Testis (tissue), 3 donors: ENCODE data around the gene WBP2NL. TPM values are rescaled to one million over a fixed set of nuclear protein-coding genes. Genes with fewer than 3 reads are reported as not detected.

ENCODE experiments used
- DNase-seq: peaks from one replicate; pipeline ENCODE4 v3.0.0-alpha.2; 2019
- H3K27ac ChIP-seq, 2 donors: fragments of 200-600 bp; sonication (generic); one replicate each; pipeline ENCODE4 v1.5.1; 2019
- H3K27me3 ChIP-seq: fragments of 200-600 bp; sonication (generic); one replicate; pipeline ENCODE4 v1.5.1; 2019
- H3K36me3 ChIP-seq: fragments of 200-600 bp; sonication (generic); one replicate; pipeline ENCODE4 v1.5.1; 2017; ENCODE audit warnings: low read depth; ENCODE audit errors: missing control alignments
- H3K4me1 ChIP-seq: fragments of 200-600 bp; sonication (generic); one replicate; pipeline ENCODE4 v1.5.1; 2019
- H3K4me3 ChIP-seq, 2 donors: fragments of 200-600 bp; sonication (generic); one replicate each; pipeline ENCODE4 v1.5.1; 2017 to 2019
- H3K9me3 ChIP-seq: fragments of 200-600 bp; sonication (generic); one replicate; pipeline ENCODE4 v1.5.1; 2017
- CTCF ChIP-seq, 3 experiments: fragments of 450-650 bp in 2 of 3; fragments of 200-600 bp in 1 of 3; sonication (generic) in 1 of 3; IDR thresholded peaks; one replicate each; pipeline ENCODE4 v1.5.1; 2016 to 2019; ENCODE audit warnings: antibody characterized with exemption in 3 of 3, mild to moderate bottlenecking in 2 of 3, moderate library complexity in 1 of 3
- POLR2A ChIP-seq: fragments of 450-650 bp; IDR thresholded peaks from one replicate; pipeline ENCODE4 v1.6.1; 2017; ENCODE audit warnings: antibody characterized with exemption, mild to moderate bottlenecking, moderate library complexity
- WGBS, 2 donors: methylation state at CpG; one replicate each; pipeline ENCODE4 v1.1.5; 2018; 5-methylcytosine and 5-hydroxymethylcytosine counted together
- intact Hi-C: fragments of 100-400 bp; cut with DNase I; formaldehyde crosslinking; loops from one replicate; pipeline ENCODE4 v1.15.1; 2023; ENCODE audit warnings: low total_unique reads
- polyA plus RNA-seq: library from polyadenylated mRNA; stranded (reverse); fragments of 350-450 nt; fragmentation: Illumina TruSeq; extraction: RNeasy Lipid Tissue Mini Kit (QIAGEN cat#74804); gene quantifications from one replicate; pipeline ENCODE4 v1.2.3, GENCODE V29; 2014; ENCODE audit warnings: low read depth, low replicate concordance; ENCODE audit not compliant: insufficient read depth
- total RNA-seq, 2 donors: library from RNA; depleted of rRNA; stranded (reverse); fragments of >200 nt; gene quantifications; one replicate each; pipeline ENCODE4 v1.2.3, GENCODE V29; 2016

The WBP2NL gene
- total and polyA plus RNA-seq, 3 donors from 2014 or later = 31.8 to 91.5 (median 90.8) TPM

GRCh38 chr22:41996826-41997225, 1.8 kb upstream of the WBP2NL start:
- WGBS, 2 donors = 80 to 94% methylated on average over 4 to 5 of the region's 5 CpGs

GRCh38 chr22:42000466-42000865, 1.9 kb downstream of the WBP2NL start:
- H3K27me3 ChIP-seq = no peaks in the 10 kb centered on the region
- 76 to 77% methylated on average over 8 of the region's 8 CpGs for WGBS, 2 donors
- H3K9me3 ChIP-seq = no peaks in the 10 kb centered on the region
- intact Hi-C loops = no loop called here
- no peak overlapping the region for H3K27ac ChIP-seq
- H3K36me3 ChIP-seq = no peaks in the 10 kb centered on the region
- H3K4me1 ChIP-seq = peaks cover 7% of the 10 kb centered on the region
- no peak for TF ChIP-seq CTCF (IDR thresholded peaks at IDR 0.05)
- no peak for TF ChIP-seq POLR2A
- no peak for DNase-seq
- no peak overlapping the region for H3K4me3 ChIP-seq

More at GRCh38 chr22:41996826-41997225, 1.8 kb upstream of the WBP2NL start:
- H3K4me1 ChIP-seq = peaks cover 7% of the 10 kb centered on the region
- no peak overlapping the region for H3K27ac ChIP-seq
- intact Hi-C loops = no loop called here
- H3K9me3 ChIP-seq = no peaks in the 10 kb centered on the region
- no peaks in the 10 kb centered on the region for H3K36me3 ChIP-seq
- no peak overlapping the region for H3K4me3 ChIP-seq
- no peak for DNase-seq
- no peak for TF ChIP-seq POLR2A
- no peak for TF ChIP-seq CTCF (IDR thresholded peaks at IDR 0.05)
- no peaks in the 10 kb centered on the region for H3K27me3 ChIP-seq

GRCh38 chr22:42001121-42001520, 2.5 kb downstream of the WBP2NL start:
- intact Hi-C loops = no loop called here
- 65 to 75% methylated on average over 8 of the region's 8 CpGs for WGBS, 2 donors
- Histone ChIP-seq H3K27me3 (no peaks in the 10 kb centered on the region), H3K4me1 (peaks cover 7% of the 10 kb centered on the region), H3K36me3 (no peaks in the 10 kb centered on the region), H3K9me3 (no peaks in the 10 kb centered on the region), H3K27ac (no peak overlapping the region), H3K4me3 (no peak overlapping the region)
- DNase-seq = no peak
- TF ChIP-seq POLR2A = no peak
- no peak for TF ChIP-seq CTCF (IDR thresholded peaks at IDR 0.05)

- H3K27ac ChIP-seq = no peak overlapping the region
- peaks cover 7% of the 10 kb centered on the region for H3K4me1 ChIP-seq
- TF ChIP-seq POLR2A = no peak
- no peak for TF ChIP-seq CTCF (IDR thresholded peaks at IDR 0.05)
- H3K36me3 ChIP-seq = no peaks in the 10 kb centered on the region
- H3K27me3 ChIP-seq = no peaks in the 10 kb centered on the region
- 96 to 97% methylated on average over 11 to 12 of the region's 12 CpGs for WGBS, 2 donors
- H3K9me3 ChIP-seq = no peaks in the 10 kb centered on the region
- no peak overlapping the region for H3K4me3 ChIP-seq
- intact Hi-C loops = no loop called here
- DNase-seq = no peak
These were observed 3.1 kb downstream of the WBP2NL start for GRCh38 chr22:42001706-42002105.

- Histone ChIP-seq H3K36me3 (no peaks in the 10 kb centered on the region), H3K4me1 (no peaks in the 10 kb centered on the region), H3K27ac (no peak overlapping the region), H3K27me3 (no peaks in the 10 kb centered on the region), H3K9me3 (no peaks in the 10 kb centered on the region), H3K4me3 (no peak overlapping the region)
- 68 to 71% methylated on average over 3 to 4 of the region's 4 CpGs for WGBS, 2 donors
- no peak for DNase-seq
- intact Hi-C loops = no loop called here
- TF ChIP-seq POLR2A (no peak), CTCF (IDR thresholded peaks at IDR 0.05) (no peak)
These were observed 9.3 kb downstream of the WBP2NL start for GRCh38 chr22:42007922-42008321.
